Measurements from ENCODE around the gene SHE.

The SHE gene

DNA sequence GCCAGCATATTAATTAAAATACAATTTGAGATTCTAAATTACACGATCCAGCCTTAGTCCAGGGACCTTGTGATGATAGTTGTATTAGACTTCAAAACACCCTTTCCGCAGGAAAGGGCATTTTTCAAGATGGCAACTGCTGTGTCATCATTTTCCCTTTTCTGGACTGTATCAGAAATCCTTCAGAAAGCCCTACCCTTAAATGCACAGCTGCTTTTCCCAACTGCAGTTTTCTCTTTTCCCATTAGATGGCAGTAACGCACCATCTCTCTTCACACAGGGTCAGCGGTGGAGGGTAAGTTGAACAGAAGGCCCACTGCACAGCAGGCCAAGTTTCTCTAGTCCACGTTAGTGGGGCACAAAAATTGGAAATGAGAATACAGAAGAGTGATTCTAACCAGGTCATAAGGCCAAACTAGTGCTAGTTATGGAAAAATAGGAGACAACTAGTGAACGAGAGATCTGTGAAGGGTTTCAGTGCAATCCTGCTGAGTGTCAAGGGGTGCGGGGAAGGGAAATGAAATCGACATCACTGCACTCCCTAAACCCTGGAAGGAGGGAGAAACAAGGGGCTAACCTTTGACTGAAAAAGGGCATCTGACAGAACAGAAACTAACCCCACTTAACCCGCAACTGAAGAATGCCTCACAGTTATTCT is 22.3 kb downstream of the SHE start:
- peak in 1 of 2 donors; percentile 30 for DNase-seq (ENCODE audit: low read depth in 2 of 2)

GRCh38 chr1:154478639-154479038 is 23.6 kb downstream of the SHE start:
- DNase-seq (ENCODE audit: low read depth in 2 of 2) = no peak

- no peak for DNase-seq (ENCODE audit: low read depth in 2 of 2)
Measured at GRCh38 chr1:154478013-154478412, 24.2 kb downstream of the SHE start.

- DNase-seq (ENCODE audit: low read depth in 2 of 2) = no peak
Measured at GRCh38 chr1:154476791-154477190, 25.4 kb downstream of the SHE start.

- no peak for DNase-seq (ENCODE audit: low read depth in 2 of 2)
Measured at GRCh38 chr1:154474802-154475201, 27.4 kb downstream of the SHE start.

GRCh38 chr1:154471304-154471703 is 30.9 kb downstream of the SHE start:
- no peak for DNase-seq (ENCODE audit: low read depth in 2 of 2)

DNA sequence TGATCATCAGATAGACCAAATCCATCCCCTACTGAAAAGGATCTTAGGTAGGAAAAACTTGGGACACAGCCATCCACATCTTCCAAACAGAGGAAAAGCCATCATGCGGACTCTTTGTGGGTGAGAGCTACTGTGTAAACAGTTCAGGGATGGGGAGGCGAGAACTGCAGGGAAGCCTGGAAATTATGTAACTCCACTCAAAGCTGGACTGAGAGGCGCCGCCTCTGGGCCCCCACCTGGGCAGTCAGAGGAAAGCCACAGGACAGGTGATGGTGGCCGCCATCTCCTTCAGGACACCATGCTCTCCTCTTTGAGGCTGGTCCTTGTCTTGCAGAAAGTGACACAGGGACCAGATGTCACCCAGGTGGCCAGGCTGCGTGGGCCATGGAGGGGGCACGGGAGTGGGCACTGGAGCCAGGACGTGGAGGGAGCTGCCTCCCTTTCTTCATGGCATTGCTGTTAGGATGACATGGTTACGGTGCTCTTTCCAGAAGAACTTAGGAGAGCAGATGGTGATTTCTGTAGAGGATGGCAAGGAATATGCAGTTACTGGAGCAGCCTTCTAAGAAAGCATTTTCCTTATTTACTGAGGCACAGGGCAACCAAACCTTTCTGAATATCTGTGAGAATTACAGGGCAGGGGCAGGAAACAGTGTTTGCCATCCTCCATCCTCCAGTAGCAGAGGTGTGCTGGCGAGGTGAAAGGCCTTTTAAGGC is 32.2 kb downstream of the SHE start:
- DNase-seq (ENCODE audit: low read depth in 2 of 2) = no peak

- no peak for DNase-seq (ENCODE audit: low read depth in 2 of 2)
Measured at GRCh38 chr1:154468535-154469250, 33.5 kb downstream of the SHE start.

GRCh38 chr1:154467434-154468102 is 34.6 kb downstream of the SHE start:
- DNase-seq (ENCODE audit: low read depth in 2 of 2) = no peak

- DNase-seq (ENCODE audit: low read depth in 2 of 2) = no peak
Measured at GRCh38 chr1:154466921-154467417, 35.2 kb downstream of the SHE start.

DNA sequence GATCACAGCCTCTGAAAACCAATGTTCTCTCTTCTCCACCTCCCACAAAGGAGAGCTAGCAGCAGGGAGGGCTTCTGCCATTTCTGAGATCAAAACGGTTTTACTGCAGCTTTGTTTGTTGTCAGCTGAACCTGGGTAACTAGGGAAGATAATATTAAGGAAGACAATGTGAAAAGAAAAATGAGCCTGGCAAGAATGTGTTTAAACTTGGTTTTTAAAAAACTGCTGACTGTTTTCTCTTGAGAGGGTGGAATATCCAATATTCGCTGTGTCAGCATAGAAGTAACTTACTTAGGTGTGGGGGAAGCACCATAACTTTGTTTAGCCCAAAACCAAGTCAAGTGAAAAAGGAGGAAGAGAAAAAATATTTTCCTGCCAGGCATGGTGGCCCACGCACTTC is 36.0 kb downstream of the SHE start:
- no peak for DNase-seq (ENCODE audit: low read depth in 2 of 2)

DNA sequence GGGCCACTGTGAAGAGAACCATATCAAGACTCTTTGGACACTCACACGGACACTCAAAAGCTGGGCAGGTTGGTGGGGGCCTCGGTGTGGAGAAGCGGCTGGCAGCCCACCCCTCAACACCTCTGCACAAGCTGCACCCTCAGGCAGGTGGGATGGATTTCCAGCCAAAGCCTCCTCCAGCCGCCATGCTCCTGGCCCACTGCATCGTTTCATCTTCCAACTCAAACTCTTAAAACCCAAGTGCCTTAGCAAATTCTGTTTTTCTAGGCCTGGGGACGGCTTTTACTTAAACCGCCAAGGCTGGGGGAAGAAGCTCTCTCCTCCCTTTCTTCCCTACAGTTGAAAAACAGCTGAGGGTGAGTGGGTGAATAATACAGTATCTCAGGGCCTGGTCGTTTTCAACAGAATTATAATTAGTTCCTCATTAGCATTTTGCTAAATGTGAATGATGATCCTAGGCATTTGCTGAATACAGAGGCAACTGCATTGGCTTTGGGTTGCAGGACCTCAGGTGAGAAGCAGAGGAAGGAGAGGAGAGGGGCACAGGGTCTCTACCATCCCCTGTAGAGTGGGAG is 36.5 kb downstream of the SHE start:
- DNase-seq (ENCODE audit: low read depth in 2 of 2) = no peak

DNA sequence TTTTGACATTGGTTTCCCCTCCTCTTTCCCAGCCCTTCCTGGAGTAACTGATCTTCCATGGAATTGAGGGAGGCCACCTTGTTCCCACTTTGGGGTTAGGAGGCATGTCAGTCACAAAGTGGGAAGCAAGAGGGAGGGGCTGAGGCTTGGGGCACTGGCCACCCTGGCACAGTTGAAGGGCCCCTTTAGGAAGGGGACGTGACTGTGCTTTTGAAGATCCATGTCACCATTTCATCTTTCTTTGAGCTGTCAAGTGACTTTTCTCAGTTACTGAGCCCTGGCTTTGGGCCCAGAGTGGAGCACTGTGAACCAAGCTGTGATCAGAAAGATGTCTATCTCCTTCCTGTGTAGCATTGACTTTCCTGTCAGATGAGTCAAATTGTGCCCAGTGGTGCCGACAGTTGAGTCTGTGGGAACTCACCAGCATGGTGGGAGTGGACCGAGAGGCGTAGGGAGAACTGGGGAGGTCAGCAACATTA is 38.7 kb downstream of the SHE start:
- DNase-seq (ENCODE audit: low read depth in 2 of 2) = peak in 1 of 2 donors; percentile 17

DNA sequence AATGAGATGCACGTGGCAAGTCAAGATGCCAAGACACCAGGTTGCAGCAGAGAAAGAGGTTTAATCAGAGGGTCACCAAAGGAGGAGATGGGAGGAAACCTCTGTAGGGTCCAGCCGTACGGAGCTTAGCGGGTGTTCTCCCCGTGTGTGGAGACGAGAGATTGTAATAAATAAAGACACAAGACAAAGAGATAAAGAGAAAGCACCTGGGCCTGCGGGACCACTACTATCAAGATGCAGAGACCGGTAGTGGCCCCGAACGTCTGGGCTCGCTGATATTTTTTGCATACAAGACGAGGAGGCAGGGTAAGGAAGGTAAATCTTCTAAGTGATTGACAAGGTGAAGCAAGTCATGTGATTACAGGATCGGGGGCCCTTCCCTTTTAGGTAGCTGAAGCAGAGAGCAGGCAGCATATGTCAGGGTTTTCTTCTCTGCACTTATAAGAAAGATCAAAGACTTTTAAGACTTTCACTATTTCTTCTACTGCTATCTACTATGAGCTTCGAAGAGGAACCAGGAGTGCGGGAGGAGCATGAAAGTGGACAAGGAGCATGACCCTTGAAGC is 41.4 kb downstream of the SHE start:
- DNase-seq (ENCODE audit: low read depth in 2 of 2) = no peak

GRCh38 chr1:154459080-154459479 is 43.1 kb downstream of the SHE start:
- DNase-seq (ENCODE audit: low read depth in 2 of 2) = no peak

DNA sequence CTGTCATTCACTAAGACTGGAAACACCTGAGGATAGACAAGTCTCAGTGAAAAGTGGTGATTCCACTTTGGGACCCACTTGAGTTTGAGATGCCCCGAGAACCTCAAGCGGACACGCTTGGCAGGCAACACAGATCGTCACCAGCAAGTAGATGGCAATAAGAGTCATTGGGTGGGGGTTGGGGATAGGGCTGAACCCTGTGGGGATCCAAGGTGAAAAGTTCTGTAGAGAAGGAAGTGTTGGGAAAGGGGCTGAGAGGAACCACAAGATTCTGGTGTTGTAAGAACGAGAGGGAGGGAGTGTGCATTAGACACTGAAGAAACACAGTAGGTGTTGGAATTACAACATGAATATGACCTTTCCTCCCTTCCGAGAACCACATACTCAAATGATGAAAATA is 45.6 kb downstream of the SHE start:
- no peak for DNase-seq (ENCODE audit: low read depth in 2 of 2)

DNA sequence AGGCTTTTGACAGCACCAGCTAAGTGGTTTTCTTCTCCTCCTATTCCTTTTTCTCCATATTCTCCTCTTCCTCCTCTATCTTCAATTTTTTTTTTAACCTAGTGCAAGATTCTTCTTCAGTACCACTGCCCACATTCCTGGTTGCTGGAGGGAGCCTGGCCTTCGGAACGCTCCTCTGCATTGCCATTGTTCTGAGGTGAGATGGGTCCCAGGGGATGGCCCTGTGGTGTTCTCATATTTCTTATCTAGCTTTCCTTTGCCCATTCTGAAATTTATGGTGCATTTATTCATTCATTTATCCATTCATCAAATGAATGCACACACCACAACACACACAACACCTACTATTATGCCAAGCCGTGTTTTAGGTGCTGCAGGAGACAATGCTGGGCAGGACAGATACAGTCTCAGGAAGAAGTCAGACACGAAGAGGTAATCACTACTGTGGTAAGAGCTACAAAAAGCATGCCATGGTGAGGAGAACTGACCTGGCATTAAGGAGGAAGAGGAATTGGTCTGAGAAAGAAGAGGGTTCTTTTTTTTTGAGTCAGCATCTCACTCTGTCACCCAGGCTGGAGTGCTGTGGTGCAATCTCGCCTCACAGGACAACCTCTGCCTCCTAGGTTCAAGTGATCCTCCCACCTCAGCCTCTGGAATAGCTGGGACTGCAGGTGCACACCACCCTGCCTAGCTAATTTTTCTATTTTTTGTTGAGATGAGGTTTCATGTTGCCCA is 47.7 kb downstream of the SHE start:
- no peak for DNase-seq (ENCODE audit: low read depth in 2 of 2)

- no peak for DNase-seq (ENCODE audit: low read depth in 2 of 2)
Measured at GRCh38 chr1:154453574-154454352, 48.4 kb downstream of the SHE start.

DNA sequence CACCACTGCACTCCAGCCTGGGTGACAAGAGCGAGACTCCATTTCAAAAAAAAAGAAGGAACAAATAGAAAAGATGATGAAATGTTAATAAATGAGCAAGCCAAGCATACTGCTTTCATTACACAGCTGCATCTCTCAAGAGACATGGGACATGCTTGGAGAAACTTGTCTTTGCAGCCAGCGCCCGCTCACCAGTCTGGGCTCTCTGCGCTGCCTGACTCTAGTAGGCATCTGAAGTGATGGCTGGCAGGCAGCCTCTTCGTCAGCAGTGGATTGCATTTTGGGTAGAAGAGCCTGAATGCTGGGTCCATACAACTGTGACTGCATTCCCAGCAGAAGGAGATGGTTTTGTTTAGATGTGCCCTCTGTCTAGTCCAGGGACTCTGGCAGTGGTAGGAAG is 49.1 kb downstream of the SHE start:
- DNase-seq (ENCODE audit: low read depth in 2 of 2) = no peak

GRCh38 chr1:154448331-154448811 is 53.8 kb downstream of the SHE start:
- no peak for DNase-seq (ENCODE audit: low read depth in 2 of 2)
